Heart right ventricle (tissue), 16 donors: Measurements from ENCODE around the gene CEL. TPM values are rescaled to one million over a fixed set of nuclear protein-coding genes. Genes with fewer than 3 reads are reported as not detected.
"Not testable (repeated sequence)": the region's sequence is repeated elsewhere in the genome, so short reads cannot be mapped to it uniquely, and the experiment has no call there.

Experiments used
- ATAC-seq, 8 donors: fragments of 200-7000 bp; cut with Tn5 transposase; one replicate each; pipeline ENCODE4 v1.9.1; 2020; ENCODE audit warnings: mild to moderate bottlenecking in 8 of 8, moderate library complexity in 8 of 8, moderate number of reproducible peaks in 1 of 8
- DNase-seq, 2 donors: peaks; one replicate each; pipeline ENCODE4 v3.0.0-alpha.2; 2020
- H3K27ac ChIP-seq, 10 donors: fragments of 200-600 bp; sonication (generic) in 2 of 10; one replicate each; pipeline versions ENCODE4 v1.5.0 to v1.8.0; 2020 to 2022; ENCODE audit warnings: mild to moderate bottlenecking in 3 of 10
- H3K27me3 ChIP-seq, 7 donors: fragments of 200-600 bp; one replicate each; pipeline ENCODE4 v1.8.0; 2021 to 2022; ENCODE audit warnings: mild to moderate bottlenecking in 2 of 7
- H3K36me3 ChIP-seq, 9 donors: fragments of 200-600 bp; sonication (generic) in 1 of 9; one replicate each; pipeline versions ENCODE4 v1.5.0 to v1.8.0; 2020 to 2022; ENCODE audit warnings: mild to moderate bottlenecking in 2 of 9
- H3K4me1 ChIP-seq, 9 donors: fragments of 200-600 bp; sonication (generic) in 1 of 9; one replicate each; pipeline versions ENCODE4 v1.5.0 to v1.8.0; 2020 to 2022; ENCODE audit warnings: mild to moderate bottlenecking in 4 of 9
- H3K4me3 ChIP-seq, 10 donors: fragments of 200-600 bp; sonication (generic) in 2 of 10; one replicate each; pipeline versions ENCODE4 v1.5.0 to v1.8.0; 2020 to 2022; ENCODE audit warnings: mild to moderate bottlenecking in 7 of 10, moderate library complexity in 2 of 10
- H3K9me3 ChIP-seq, 11 donors: fragments of 200-600 bp in 10 of 11; sonication (generic) in 2 of 11; one replicate each; pipeline versions ENCODE4 v1.5.0 to v1.8.0; 2013 to 2022; ENCODE audit warnings: mild to moderate bottlenecking in 2 of 11, control low read depth in 1 of 11, moderate library complexity in 1 of 11
- WGBS, 2 donors: extraction: QIAGEN DNeasy Blood & Tissue Kit; methylation state at CpG; one replicate each; pipeline ENCODE4 v1.1.7; 2013; ENCODE audit warnings: inconsistent platforms in 1 of 2; 5-methylcytosine and 5-hydroxymethylcytosine counted together
- intact Hi-C, 10 donors: fragments of 100-400 bp; cut with DNase I; formaldehyde crosslinking; loops; one replicate each; pipeline versions ENCODE4 v1.11.1 to v1.14.2; 2022
- polyA plus RNA-seq, 2 donors: library from polyadenylated mRNA; stranded (reverse); fragments of 200-250 nt; gene quantifications; one replicate each; pipeline ENCODE4 v1.2.3, GENCODE V29; 2013
- total RNA-seq, 10 donors: library from RNA; stranded (reverse); fragmentation: NEBNext Ultra II Directional in 3 of 10; extraction: Animal tissue kit (Norgen Biotek cat#: 25700) in 3 of 10; gene quantifications; one replicate each; pipeline versions ENCODE4 v1.2.1 to v1.2.4, GENCODE V29; 2021 to 2023
- TF ChIP-seq, protein P1 (sequence below), 9 donors: fragments of 200-600 bp; sonication (generic) in 2 of 9; IDR thresholded peaks; one replicate each; pipeline versions ENCODE4 v1.5.0 to v1.8.0; 2021 to 2022; ENCODE audit warnings: antibody characterized with exemption in 9 of 9, mild to moderate bottlenecking in 5 of 9, moderate library complexity in 1 of 9
- donor health status: Arrhythmogenic right ventricular cardiomyopathy.
- donor health status: ischemic (EF 13 %, LVEDD 7.1; RV severe dilation, severe dysfunction).
- donor health status: healthy with polysubstance abuse.
- donor health status: DM: no; HTN: yes; CAD: no.
- donor health status: DM: no; HTN: no; CAD: no.
- donor health status: ischemic (EF 25% LVEDD 6.9; RV normal size, moderate dysfunction).
- donor health status: ischemic (EF 25% LVEDD 5.7; RV mildly dilated, moderate dysfunction).
- donor health status: healthy.
- donor health status: DM: yes; HTN: yes; CAD: no.
- donor health status: Ischemic cardiomyopathy.
- donor health status: ischemic (EF 35%, LVEDD 5.7; RV mildly dilated, moderate dysfunction).
- donor health status: nonischemic (EF 11% LVEDD 7.7; RV severe dilation, severe dysfunction).
- donor health status: DM: yes; HTN: yes; CAD: no.
- donor health status: PGD.
- donor health status: ischemic (EF 29% LVEDD 5.4; RV normal size, mild dysfunction).
- donor health status: nonischemic (EF 23%, LVEDD 6.1; RV moderate dilation, normal function).

The CEL gene
- total and polyA plus RNA-seq, 12 donors: 1.5 to 10.1 (median 2.8) TPM

DNA sequence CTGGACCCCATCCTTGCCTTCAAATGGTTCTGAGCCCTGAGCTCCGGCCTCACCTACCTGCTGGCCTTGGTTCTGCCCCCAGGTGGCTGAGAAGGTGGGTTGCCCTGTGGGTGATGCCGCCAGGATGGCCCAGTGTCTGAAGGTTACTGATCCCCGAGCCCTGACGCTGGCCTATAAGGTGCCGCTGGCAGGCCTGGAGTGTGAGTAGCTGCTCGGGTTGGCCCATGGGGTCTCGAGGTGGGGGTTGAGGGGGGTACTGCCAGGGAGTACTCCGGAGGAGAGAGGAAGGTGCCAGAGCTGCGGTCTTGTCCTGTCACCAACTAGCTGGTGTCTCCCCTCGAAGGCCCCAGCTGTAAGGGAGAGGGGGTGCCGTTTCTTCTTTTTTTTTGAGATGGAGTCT, 5.2 kb downstream of the CEL start:
- ATAC-seq (no peak), DNase-seq (no peak)
- Histone ChIP-seq H3K36me3 (no peaks in the 10 kb centered on the region), H3K27me3 (no peaks in the 10 kb centered on the region), H3K4me1 (no peaks in the 10 kb centered on the region), H3K4me3 (no peak overlapping the region), H3K27ac (no peak overlapping the region), H3K9me3 (no peaks in the 10 kb centered on the region)
- WGBS, 2 donors: 95% methylated on average over 11 of the region's 11 CpGs
- TF ChIP-seq, protein P1, sequence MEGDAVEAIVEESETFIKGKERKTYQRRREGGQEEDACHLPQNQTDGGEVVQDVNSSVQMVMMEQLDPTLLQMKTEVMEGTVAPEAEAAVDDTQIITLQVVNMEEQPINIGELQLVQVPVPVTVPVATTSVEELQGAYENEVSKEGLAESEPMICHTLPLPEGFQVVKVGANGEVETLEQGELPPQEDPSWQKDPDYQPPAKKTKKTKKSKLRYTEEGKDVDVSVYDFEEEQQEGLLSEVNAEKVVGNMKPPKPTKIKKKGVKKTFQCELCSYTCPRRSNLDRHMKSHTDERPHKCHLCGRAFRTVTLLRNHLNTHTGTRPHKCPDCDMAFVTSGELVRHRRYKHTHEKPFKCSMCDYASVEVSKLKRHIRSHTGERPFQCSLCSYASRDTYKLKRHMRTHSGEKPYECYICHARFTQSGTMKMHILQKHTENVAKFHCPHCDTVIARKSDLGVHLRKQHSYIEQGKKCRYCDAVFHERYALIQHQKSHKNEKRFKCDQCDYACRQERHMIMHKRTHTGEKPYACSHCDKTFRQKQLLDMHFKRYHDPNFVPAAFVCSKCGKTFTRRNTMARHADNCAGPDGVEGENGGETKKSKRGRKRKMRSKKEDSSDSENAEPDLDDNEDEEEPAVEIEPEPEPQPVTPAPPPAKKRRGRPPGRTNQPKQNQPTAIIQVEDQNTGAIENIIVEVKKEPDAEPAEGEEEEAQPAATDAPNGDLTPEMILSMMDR (IDR thresholded peaks at IDR 0.05): no peak
- intact Hi-C loops: no loop called here

DNA sequence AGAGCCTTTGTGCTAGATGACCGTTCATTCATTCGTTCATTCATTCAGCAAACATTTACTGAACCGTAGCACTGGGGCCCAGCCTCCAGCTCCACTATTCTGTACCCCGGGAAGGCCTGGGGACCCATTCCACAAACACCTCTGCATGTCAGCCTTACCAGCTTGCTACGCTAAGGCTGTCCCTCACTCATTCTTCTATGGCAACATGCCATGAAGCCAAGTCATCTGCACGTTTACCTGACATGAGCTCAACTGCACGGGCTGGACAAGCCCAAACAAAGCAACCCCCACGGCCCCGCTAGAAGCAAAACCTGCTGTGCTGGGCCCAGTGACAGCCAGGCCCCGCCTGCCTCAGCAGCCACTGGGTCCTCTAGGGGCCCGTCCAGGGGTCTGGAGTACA, 6.0 kb downstream of the CEL start:
- Histone ChIP-seq H3K4me1 (no peaks in the 10 kb centered on the region), H3K4me3 (no peak overlapping the region), H3K36me3 (no peaks in the 10 kb centered on the region), H3K9me3 (no peaks in the 10 kb centered on the region), H3K27me3 (no peaks in the 10 kb centered on the region), H3K27ac (no peak overlapping the region)
- WGBS, 2 donors: 83 to 86% methylated on average over 11 of the region's 11 CpGs
- no peak for ATAC-seq
- no peak for DNase-seq
- TF ChIP-seq, protein P1 (IDR thresholded peaks at IDR 0.05): no peak
- intact Hi-C loops: no loop called here

DNA sequence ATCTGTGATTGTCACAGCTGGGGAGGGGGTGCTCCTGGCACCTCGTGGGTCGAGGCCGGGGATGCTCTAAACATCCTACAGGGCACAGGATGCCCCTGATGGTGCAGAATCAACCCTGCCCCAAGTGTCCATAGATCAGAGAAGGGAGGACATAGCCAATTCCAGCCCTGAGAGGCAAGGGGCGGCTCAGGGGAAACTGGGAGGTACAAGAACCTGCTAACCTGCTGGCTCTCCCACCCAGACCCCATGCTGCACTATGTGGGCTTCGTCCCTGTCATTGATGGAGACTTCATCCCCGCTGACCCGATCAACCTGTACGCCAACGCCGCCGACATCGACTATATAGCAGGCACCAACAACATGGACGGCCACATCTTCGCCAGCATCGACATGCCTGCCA, 6.7 kb downstream of the CEL start:
- WGBS, 2 donors: 100% methylated on average over 1 to 3 of the region's 15 CpGs
- intact Hi-C loops: not testable (repeated sequence)

DNA sequence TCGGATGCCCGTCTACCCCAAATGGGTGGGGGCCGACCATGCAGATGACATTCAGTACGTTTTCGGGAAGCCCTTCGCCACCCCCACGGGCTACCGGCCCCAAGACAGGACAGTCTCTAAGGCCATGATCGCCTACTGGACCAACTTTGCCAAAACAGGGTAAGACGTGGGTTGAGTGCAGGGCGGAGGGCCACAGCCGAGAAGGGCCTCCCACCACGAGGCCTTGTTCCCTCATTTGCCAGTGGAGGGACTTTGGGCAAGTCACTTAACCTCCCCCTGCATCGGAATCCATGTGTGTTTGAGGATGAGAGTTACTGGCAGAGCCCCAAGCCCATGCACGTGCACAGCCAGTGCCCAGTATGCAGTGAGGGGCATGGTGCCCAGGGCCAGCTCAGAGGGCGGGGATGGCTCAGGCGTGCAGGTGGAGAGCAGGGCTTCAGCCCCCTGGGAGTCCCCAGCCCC, 8.8 kb downstream of the CEL start:
- H3K36me3 ChIP-seq, DNase-seq, H3K4me1 ChIP-seq, H3K4me3 ChIP-seq, ATAC-seq, intact Hi-C loops, H3K27ac ChIP-seq, H3K27me3 ChIP-seq, H3K9me3 ChIP-seq: not testable (repeated sequence)
- WGBS, 2 donors: 91 to 93% methylated on average over 17 of the region's 17 CpGs

More for the DNA sequence above, 6.7 kb downstream of the CEL start:
- H3K27me3 ChIP-seq, DNase-seq, H3K9me3 ChIP-seq, H3K4me1 ChIP-seq, ATAC-seq, H3K36me3 ChIP-seq, H3K4me3 ChIP-seq, H3K27ac ChIP-seq: not testable (repeated sequence)

DNA sequence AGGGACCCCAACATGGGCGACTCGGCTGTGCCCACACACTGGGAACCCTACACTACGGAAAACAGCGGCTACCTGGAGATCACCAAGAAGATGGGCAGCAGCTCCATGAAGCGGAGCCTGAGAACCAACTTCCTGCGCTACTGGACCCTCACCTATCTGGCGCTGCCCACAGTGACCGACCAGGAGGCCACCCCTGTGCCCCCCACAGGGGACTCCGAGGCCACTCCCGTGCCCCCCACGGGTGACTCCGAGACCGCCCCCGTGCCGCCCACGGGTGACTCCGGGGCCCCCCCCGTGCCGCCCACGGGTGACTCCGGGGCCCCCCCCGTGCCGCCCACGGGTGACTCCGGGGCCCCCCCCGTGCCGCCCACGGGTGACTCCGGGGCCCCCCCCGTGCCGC, 9.2 kb downstream of the CEL start:
- WGBS, 2 donors: 91 to 92% methylated on average over 10 to 23 of the region's 31 CpGs
- DNase-seq, ATAC-seq, H3K27ac ChIP-seq, H3K27me3 ChIP-seq, intact Hi-C loops, H3K9me3 ChIP-seq, H3K4me1 ChIP-seq, H3K36me3 ChIP-seq, H3K4me3 ChIP-seq: not testable (repeated sequence)

DNA sequence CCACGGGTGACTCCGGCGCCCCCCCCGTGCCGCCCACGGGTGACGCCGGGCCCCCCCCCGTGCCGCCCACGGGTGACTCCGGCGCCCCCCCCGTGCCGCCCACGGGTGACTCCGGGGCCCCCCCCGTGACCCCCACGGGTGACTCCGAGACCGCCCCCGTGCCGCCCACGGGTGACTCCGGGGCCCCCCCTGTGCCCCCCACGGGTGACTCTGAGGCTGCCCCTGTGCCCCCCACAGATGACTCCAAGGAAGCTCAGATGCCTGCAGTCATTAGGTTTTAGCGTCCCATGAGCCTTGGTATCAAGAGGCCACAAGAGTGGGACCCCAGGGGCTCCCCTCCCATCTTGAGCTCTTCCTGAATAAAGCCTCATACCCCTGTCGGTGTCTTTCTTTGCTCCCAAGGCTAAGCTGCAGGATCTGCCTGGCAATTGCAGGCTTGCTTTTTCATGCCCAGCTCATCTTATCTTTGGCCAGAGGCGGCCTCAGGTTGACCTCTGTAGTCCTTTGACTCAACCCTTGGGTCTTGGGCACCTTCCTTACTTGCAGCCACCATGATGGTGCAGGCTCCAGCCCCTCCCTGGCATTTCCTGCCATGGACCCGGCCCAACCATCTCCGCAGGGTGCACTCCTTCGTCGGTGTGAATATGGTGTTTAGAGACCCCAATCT, 9.8 kb downstream of the CEL start:
- intact Hi-C loops: no loop called here

DNA sequence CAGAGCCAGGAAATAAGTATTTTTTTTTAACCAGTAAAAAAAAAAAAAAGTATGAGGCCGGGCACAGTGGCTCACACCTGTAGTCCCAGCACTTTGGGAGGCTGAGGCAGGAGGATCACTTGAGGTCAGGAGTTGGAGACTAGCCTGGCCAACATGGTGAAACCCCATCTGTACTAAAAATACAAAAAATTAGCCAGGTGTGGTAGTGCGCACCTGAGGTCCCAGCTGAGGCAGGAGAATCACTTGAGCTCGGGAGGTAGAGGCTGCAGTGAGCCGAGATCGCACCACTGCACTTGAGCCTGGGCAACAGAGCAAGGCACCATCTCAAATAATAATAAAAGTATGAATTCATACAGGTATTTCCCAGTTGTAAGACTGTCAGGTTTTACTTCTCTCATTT, 10.4 kb downstream of the CEL start:
- H3K27ac ChIP-seq, H3K27me3 ChIP-seq, intact Hi-C loops, DNase-seq, H3K4me3 ChIP-seq, ATAC-seq, H3K36me3 ChIP-seq, H3K4me1 ChIP-seq, H3K9me3 ChIP-seq: not testable (repeated sequence)
- WGBS, 2 donors: 95 to 96% methylated on average over 5 of the region's 5 CpGs

More for the DNA sequence above, 9.8 kb downstream of the CEL start:
- H3K4me3 ChIP-seq: no peak overlapping the region
- DNase-seq (no peak), ATAC-seq (no peak)
- no peaks in the 10 kb centered on the region for H3K9me3 ChIP-seq
- H3K36me3 ChIP-seq: no peaks in the 10 kb centered on the region
- H3K27me3 ChIP-seq: no peaks in the 10 kb centered on the region
- WGBS, 2 donors: 88 to 91% methylated on average over 16 to 33 of the region's 33 CpGs
- no peaks in the 10 kb centered on the region for H3K4me1 ChIP-seq
- no peak overlapping the region for H3K27ac ChIP-seq
- TF ChIP-seq, protein P1 (IDR thresholded peaks at IDR 0.05): no peak
